GOT3 (cell line): ENCODE results near the gene AUTS2.

Experiments used
- DNase-seq: peaks from one replicate; lab custom pipeline; 2025; ENCODE audit warnings: mixed read lengths; lab: John Stamatoyannopoulos, UW

Gene AUTS2

GRCh38 chr7:70068531-70068930 is 470.3 kb downstream of the AUTS2 start:
- no peak for DNase-seq

- no peak for DNase-seq
Measured at GRCh38 chr7:70069977-70070376, 471.7 kb downstream of the AUTS2 start.

GRCh38 chr7:70071766-70072165 is 473.5 kb downstream of the AUTS2 start:
- no peak for DNase-seq

GRCh38 chr7:70072220-70072619 is 473.9 kb downstream of the AUTS2 start:
- DNase-seq = no peak

- no peak for DNase-seq
Measured at GRCh38 chr7:70076325-70076724, 478.1 kb downstream of the AUTS2 start.

GRCh38 chr7:70082099-70082611 is 483.9 kb downstream of the AUTS2 start:
- no peak for DNase-seq

- no peak for DNase-seq
Measured at GRCh38 chr7:70091362-70091761, 493.1 kb downstream of the AUTS2 start.

GRCh38 chr7:70092314-70093204 is 494.3 kb downstream of the AUTS2 start:
- DNase-seq = no peak

- no peak for DNase-seq
Measured at GRCh38 chr7:70093205-70093904, 495.1 kb downstream of the AUTS2 start.

GRCh38 chr7:70094831-70095230 is 496.6 kb downstream of the AUTS2 start:
- no peak for DNase-seq

GRCh38 chr7:70097645-70098044 is 499.4 kb downstream of the AUTS2 start:
- no peak for DNase-seq

GRCh38 chr7:70098133-70098561 is 499.9 kb downstream of the AUTS2 start:
- no peak for DNase-seq

GRCh38 chr7:70098905-70099672 is 500.8 kb downstream of the AUTS2 start:
- DNase-seq = no peak

GRCh38 chr7:70104243-70104642 is 506.0 kb downstream of the AUTS2 start:
- DNase-seq = no peak

GRCh38 chr7:70113078-70113477 is 514.8 kb downstream of the AUTS2 start:
- no peak for DNase-seq

GRCh38 chr7:70113536-70113935 is 515.3 kb downstream of the AUTS2 start:
- DNase-seq = no peak

- no peak for DNase-seq
Measured at GRCh38 chr7:70114806-70115205, 516.5 kb downstream of the AUTS2 start.

- no peak for DNase-seq
Measured at GRCh38 chr7:70116244-70116643, 518.0 kb downstream of the AUTS2 start.

- DNase-seq = no peak
Measured at GRCh38 chr7:70116867-70117266, 518.6 kb downstream of the AUTS2 start.

- no peak for DNase-seq
Measured at GRCh38 chr7:70120851-70121250, 522.6 kb downstream of the AUTS2 start.

GRCh38 chr7:70131817-70132216 is 533.5 kb downstream of the AUTS2 start:
- DNase-seq = no peak

GRCh38 chr7:70132226-70132851 is 534.1 kb downstream of the AUTS2 start:
- DNase-seq = no peak
